Stromal cell of bone marrow (primary cell): ENCODE data around the gene PNPLA7.
"Not testable (repeated sequence)": the region's sequence is repeated elsewhere in the genome, so short reads cannot be mapped to it uniquely, and the experiment has no call there.

Source experiments
- DNase-seq: peaks from one replicate; pipeline ENCODE4 v3.0.0-alpha.2; 2012; ENCODE audit warnings: low read depth

PNPLA7 gene

GRCh38 chr9:137513801-137514570 is 36.2 kb downstream of the PNPLA7 start:
- DNase-seq, result not testable (repeated sequence)

GRCh38 chr9:137513136-137513535 is 37.1 kb downstream of the PNPLA7 start:
- DNase-seq, result not testable (repeated sequence)

- no peak for DNase-seq
These were observed 38.3 kb downstream of the PNPLA7 start for GRCh38 chr9:137511758-137512463.

GRCh38 chr9:137511126-137511525 is 39.1 kb downstream of the PNPLA7 start:
- DNase-seq, result not testable (repeated sequence)

- no peak for DNase-seq
These were observed 41.0 kb downstream of the PNPLA7 start for GRCh38 chr9:137509198-137509597.

GRCh38 chr9:137506702-137507171 is 43.5 kb downstream of the PNPLA7 start:
- DNase-seq, result no peak

- DNase-seq, result no peak
These were observed 43.9 kb downstream of the PNPLA7 start for GRCh38 chr9:137506274-137506673.

GRCh38 chr9:137505421-137506140 is 44.6 kb downstream of the PNPLA7 start:
- no peak for DNase-seq

- DNase-seq, result no peak
These were observed 45.8 kb downstream of the PNPLA7 start for GRCh38 chr9:137504432-137504777.

GRCh38 chr9:137502008-137502911 is 47.9 kb downstream of the PNPLA7 start:
- DNase-seq, result no peak

- no peak for DNase-seq
These were observed 48.7 kb downstream of the PNPLA7 start for GRCh38 chr9:137501457-137501856.

GRCh38 chr9:137500666-137501397 is 49.4 kb downstream of the PNPLA7 start:
- no peak for DNase-seq

- no peak for DNase-seq
These were observed 50.1 kb downstream of the PNPLA7 start for GRCh38 chr9:137499858-137500661.

GRCh38 chr9:137499416-137499815 is 50.8 kb downstream of the PNPLA7 start:
- DNase-seq, result no peak

GRCh38 chr9:137498720-137499150 is 51.5 kb downstream of the PNPLA7 start:
- no peak for DNase-seq

GRCh38 chr9:137497921-137498719 is 52.1 kb downstream of the PNPLA7 start:
- DNase-seq, result no peak

GRCh38 chr9:137496601-137497375 is 53.4 kb downstream of the PNPLA7 start:
- DNase-seq, result no peak

- DNase-seq, result no peak
These were observed 55.5 kb downstream of the PNPLA7 start for GRCh38 chr9:137494550-137495351.
